ENCODE data around the gene TMEM132D. TPM values are rescaled to one million over a fixed set of nuclear protein-coding genes. Genes with fewer than 3 reads are reported as not detected.

The TMEM132D gene
- total and polyA plus RNA-seq, 2 of the 4 experiments (the other 2 are of a cell fraction): not detected

GRCh38 chr12:129079719-129080118, 824.1 kb downstream of the TMEM132D start:
- POLR2A ChIA-PET (ENCODE audit: unreplicated experiment): no interaction called here
- no peak overlapping the region for H4K91ac ChIP-seq (ENCODE audit: insufficient read depth, low read depth, low read length)
- H4K20me1 ChIP-seq (ENCODE audit: insufficient read depth, low read length): no peaks in the 10 kb centered on the region
- no peak overlapping the region for H3K9ac ChIP-seq (ENCODE audit: low read depth, low read length)
- peaks cover 50% of the 10 kb centered on the region for H3K9me3 ChIP-seq (ENCODE audit: control insufficient read depth, insufficient read depth, low read length)
- WGBS, 2 experiments (ENCODE audit: extremely low coverage in 2 of 2, insufficient read length in 1 of 2): 60% methylated on average over 1 of the region's 5 CpGs; no CpG with 5 or more reads in 1 of the 2 experiments
- no peak for TF ChIP-seq NFE2L2 (IDR thresholded peaks at IDR 0.05; ENCODE audit: low read depth, low read length)
- TF ChIP-seq MAFK (IDR thresholded peaks at IDR 0.05; ENCODE audit: low read depth, low read length): no peak
- no peak for TF ChIP-seq RCOR1 (IDR thresholded peaks at IDR 0.05; ENCODE audit: insufficient replicate concordance, low read length)
- TF ChIP-seq SMC3 (IDR thresholded peaks at IDR 0.05; ENCODE audit: low read depth, low read length): no peak
- no peak for TF ChIP-seq USF2 (IDR thresholded peaks at IDR 0.05; ENCODE audit: low read depth, low read length)
- TF ChIP-seq CTCF (conservative IDR thresholded peaks at IDR 0.05; ENCODE audit: low read depth, low read length): no peak
- no peak for TF ChIP-seq RAD21 (IDR thresholded peaks at IDR 0.05; ENCODE audit: low read length)
- no peak for TF ChIP-seq CHD1 (IDR thresholded peaks at IDR 0.05; ENCODE audit: low read depth, low read length)
- no peak for TF ChIP-seq CEBPB (IDR thresholded peaks at IDR 0.05; ENCODE audit: low read depth, low read length)
- TF ChIP-seq MXI1 (IDR thresholded peaks at IDR 0.05; ENCODE audit: borderline replicate concordance, low read depth, low read length): no peak
- no peak for TF ChIP-seq FOS (IDR thresholded peaks at IDR 0.05; ENCODE audit: low read depth, low read length)
- TF ChIP-seq POLR2A (IDR thresholded peaks at IDR 0.05; ENCODE audit: low read depth, low read length): no peak
- TF ChIP-seq, protein P1, sequence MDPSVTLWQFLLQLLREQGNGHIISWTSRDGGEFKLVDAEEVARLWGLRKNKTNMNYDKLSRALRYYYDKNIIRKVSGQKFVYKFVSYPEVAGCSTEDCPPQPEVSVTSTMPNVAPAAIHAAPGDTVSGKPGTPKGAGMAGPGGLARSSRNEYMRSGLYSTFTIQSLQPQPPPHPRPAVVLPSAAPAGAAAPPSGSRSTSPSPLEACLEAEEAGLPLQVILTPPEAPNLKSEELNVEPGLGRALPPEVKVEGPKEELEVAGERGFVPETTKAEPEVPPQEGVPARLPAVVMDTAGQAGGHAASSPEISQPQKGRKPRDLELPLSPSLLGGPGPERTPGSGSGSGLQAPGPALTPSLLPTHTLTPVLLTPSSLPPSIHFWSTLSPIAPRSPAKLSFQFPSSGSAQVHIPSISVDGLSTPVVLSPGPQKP (IDR thresholded peaks at IDR 0.05; ENCODE audit: borderline replicate concordance, low read depth, low read length): no peak
- no peak for TF ChIP-seq MAZ (IDR thresholded peaks at IDR 0.05; ENCODE audit: borderline replicate concordance, low read depth, low read length)
- TF ChIP-seq BHLHE40 (IDR thresholded peaks at IDR 0.05; ENCODE audit: low read depth, low read length): no peak
- no peak for TF ChIP-seq RFX5 (IDR thresholded peaks at IDR 0.05; ENCODE audit: low read depth, low read length)
- H2BK120ac ChIP-seq (ENCODE audit: low read depth, low read length): no peak overlapping the region
- no peak overlapping the region for H4K8ac ChIP-seq (ENCODE audit: low read depth in 2 of 2, low read length in 2 of 2)
- BruUV-seq (replicated peaks): no TSS peak
- no peak overlapping the region for H2BK15ac ChIP-seq (ENCODE audit: low read depth, low read length)
- no peak overlapping the region for H2AFZ ChIP-seq (replicated peaks; ENCODE audit: low read length, poor library complexity)
- no peak overlapping the region for H4K5ac ChIP-seq (ENCODE audit: low read depth, low read length)
- CTCF ChIA-PET: no interaction called here
- no peaks in the 10 kb centered on the region for H3K27me3 ChIP-seq (ENCODE audit: control insufficient read depth, insufficient read depth, low read length)
- dilution Hi-C loops (cut with HindIII; ENCODE audit: low sequenced_read_pairs, unreplicated experiment) (no loop called here), in situ Hi-C loops (cut with MboI; ENCODE audit: low sequenced_read_pairs) (no loop called here), intact Hi-C loops (cut with micrococcal nuclease) (no loop called here)
- H3K36me3 ChIP-seq (ENCODE audit: control insufficient read depth, insufficient read depth, low read length): no peaks in the 10 kb centered on the region
- H3K9me1 ChIP-seq (ENCODE audit: insufficient read depth, low read length): no peaks in the 10 kb centered on the region
- no peak overlapping the region for H3K56ac ChIP-seq (ENCODE audit: extremely low read depth, insufficient read depth, low read length)
- no peak overlapping the region for H3K4ac ChIP-seq (ENCODE audit: low read depth, low read length)
- H3K4me3 ChIP-seq (ENCODE audit: insufficient read depth, low read depth, low read length): no peak overlapping the region
- no peak overlapping the region for H3K23ac ChIP-seq (ENCODE audit: low read depth, low read length)
- DNase-seq: no peak
- H2AK5ac ChIP-seq (ENCODE audit: low read depth, low read length): no peak overlapping the region
- H3K14ac ChIP-seq (replicated peaks; ENCODE audit: low read depth, low read length): no peak overlapping the region
- H2AK9ac ChIP-seq (replicated peaks; ENCODE audit: low read depth, low read length, poor library complexity): no peak overlapping the region
- H3K4me1 ChIP-seq (ENCODE audit: control insufficient read depth, insufficient read depth, low read length): no peaks in the 10 kb centered on the region
- no peak overlapping the region for H3K18ac ChIP-seq (ENCODE audit: low read depth, low read length)
- H2BK20ac ChIP-seq (ENCODE audit: low read depth, low read length): no peak overlapping the region
- H2BK5ac ChIP-seq (ENCODE audit: low read depth, low read length, poor library complexity, severe bottlenecking): no peak overlapping the region
- no peak overlapping the region for H3K4me2 ChIP-seq (ENCODE audit: low read depth, low read length)
- no peaks in the 10 kb centered on the region for H3K79me1 ChIP-seq (ENCODE audit: low read depth in 1 of 2, low read length in 2 of 2)
- H3K27ac ChIP-seq (ENCODE audit: insufficient read depth, low read length): no peak overlapping the region
- ATAC-seq (ENCODE audit: low read depth): no peak
